ENCODE results near the gene PTGDS.

DNA sequence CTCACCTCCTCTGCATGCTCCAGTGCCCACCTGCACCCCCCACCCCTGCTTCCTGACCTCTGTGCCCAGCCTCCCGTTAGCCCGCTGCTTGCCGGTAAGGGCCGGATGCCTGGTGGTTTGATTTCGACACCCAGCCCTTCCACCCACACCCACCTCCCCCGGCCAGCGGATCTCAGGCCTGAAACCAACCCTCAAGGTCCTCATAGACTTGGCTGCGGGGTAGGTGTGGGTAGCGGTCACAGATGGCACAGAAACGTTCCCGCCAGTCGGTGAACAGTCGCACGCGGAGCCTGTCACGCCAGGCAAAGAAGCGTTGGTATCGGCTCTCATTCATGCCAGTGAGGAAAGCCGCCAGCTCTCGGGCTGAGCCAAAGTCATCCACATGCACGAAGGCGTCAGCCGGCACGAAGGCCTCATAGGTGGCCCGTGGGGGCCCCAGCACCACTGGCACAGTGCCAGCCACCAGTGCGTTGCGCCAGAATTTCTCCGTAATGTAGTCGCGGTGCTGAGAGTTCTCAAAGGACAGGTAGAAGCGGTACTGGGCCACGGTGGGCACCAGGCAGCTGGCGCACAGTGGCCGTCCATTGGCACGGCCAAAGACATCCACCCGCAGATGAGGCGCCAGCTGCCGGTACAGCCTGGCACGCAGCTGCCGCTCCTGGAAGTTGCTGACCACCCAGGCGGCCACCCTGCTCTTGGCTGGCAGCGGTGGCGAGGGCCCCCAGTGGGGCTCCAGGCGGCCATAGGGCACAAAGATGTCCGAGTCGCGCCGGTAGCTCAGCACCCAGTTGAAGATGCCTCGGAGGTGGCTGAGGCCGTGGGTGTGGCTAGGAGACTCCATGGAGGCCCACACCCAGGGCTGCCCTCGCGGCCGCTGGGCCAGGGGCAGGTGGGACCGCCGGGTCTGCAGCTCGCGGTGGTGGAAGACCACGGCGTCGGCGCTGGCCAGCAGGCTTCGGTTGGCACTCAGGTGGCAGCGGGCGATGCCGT lies 53.5 kb downstream of the PTGDS start:
- TF ChIP-seq POLR2AphosphoS5 (IDR thresholded peaks at IDR 0.05) (no peak), EP300 (conservative IDR thresholded peaks at IDR 0.05; ENCODE audit: poor library complexity, severe bottlenecking) (no peak), CTCF (IDR thresholded peaks at IDR 0.05; ENCODE audit: poor library complexity, severe bottlenecking) (no peak), TAF1 (IDR thresholded peaks at IDR 0.05; ENCODE audit: low read depth) (no peak), EZH2 (IDR thresholded peaks at IDR 0.05; ENCODE audit: borderline replicate concordance, insufficient read depth, low read length, poor library complexity, severe bottlenecking) (no peak)

Data from neural cell (in vitro differentiated cells).